HG03060 (cell line): Measurements from ENCODE around the gene PPP1R18.

Source experiments
- ATAC-seq: cut with Tn5 transposase; IDR thresholded peaks from one replicate; pipeline ENCODE4 v1.9.1; 2021; ENCODE audit warnings: low read depth, moderate number of reproducible peaks; ENCODE audit not compliant: unreplicated experiment

The PPP1R18 gene

GRCh38 chr6:30689022-30689865 lies 2.8 kb upstream of the PPP1R18 start:
- ATAC-seq = no peak

GRCh38 chr6:30688569-30688968 lies 2.1 kb upstream of the PPP1R18 start:
- ATAC-seq = no peak

GRCh38 chr6:30687659-30688431 lies 1.4 kb upstream of the PPP1R18 start:
- no peak for ATAC-seq

- no peak for ATAC-seq
Observed at GRCh38 chr6:30686908-30687658, 638 bp upstream of the PPP1R18 start.

- ATAC-seq = no peak
Observed at GRCh38 chr6:30685157-30686008, 1.1 kb downstream of the PPP1R18 start.

GRCh38 chr6:30684386-30685156 lies 1.9 kb downstream of the PPP1R18 start:
- ATAC-seq = no peak

GRCh38 chr6:30683980-30684338 lies 2.5 kb downstream of the PPP1R18 start:
- no peak for ATAC-seq

GRCh38 chr6:30683183-30683979 lies 3.1 kb downstream of the PPP1R18 start:
- ATAC-seq = no peak

- ATAC-seq = no peak
Observed at GRCh38 chr6:30682143-30683117, 4.0 kb downstream of the PPP1R18 start.

GRCh38 chr6:30681766-30682142 lies 4.7 kb downstream of the PPP1R18 start:
- ATAC-seq = no peak

- no peak for ATAC-seq
Observed at GRCh38 chr6:30679765-30680535, 6.5 kb downstream of the PPP1R18 start.

GRCh38 chr6:30678964-30679726 lies 7.3 kb downstream of the PPP1R18 start:
- no peak for ATAC-seq

GRCh38 chr6:30676660-30677285 lies 9.7 kb downstream of the PPP1R18 start:
- ATAC-seq = no peak

- peak; percentile 53 for ATAC-seq
Observed at GRCh38 chr6:30672445-30673253, 13.8 kb downstream of the PPP1R18 start, which contains the start of gene DHX16. TSS of gene DHX16 (minus strand) at chr6:30673006. CDS start at chr6:30672841, 165 bp downstream.
